ENCODE results near the gene SLC4A1. TPM values are rescaled to one million over a fixed set of nuclear protein-coding genes. Genes with fewer than 3 reads are reported as not detected.

SLC4A1 gene
- total and polyA plus RNA-seq, 4 donors, result 0.14 to 1,478 TPM; not detected in 2

- TF ChIP-seq, protein P1, sequence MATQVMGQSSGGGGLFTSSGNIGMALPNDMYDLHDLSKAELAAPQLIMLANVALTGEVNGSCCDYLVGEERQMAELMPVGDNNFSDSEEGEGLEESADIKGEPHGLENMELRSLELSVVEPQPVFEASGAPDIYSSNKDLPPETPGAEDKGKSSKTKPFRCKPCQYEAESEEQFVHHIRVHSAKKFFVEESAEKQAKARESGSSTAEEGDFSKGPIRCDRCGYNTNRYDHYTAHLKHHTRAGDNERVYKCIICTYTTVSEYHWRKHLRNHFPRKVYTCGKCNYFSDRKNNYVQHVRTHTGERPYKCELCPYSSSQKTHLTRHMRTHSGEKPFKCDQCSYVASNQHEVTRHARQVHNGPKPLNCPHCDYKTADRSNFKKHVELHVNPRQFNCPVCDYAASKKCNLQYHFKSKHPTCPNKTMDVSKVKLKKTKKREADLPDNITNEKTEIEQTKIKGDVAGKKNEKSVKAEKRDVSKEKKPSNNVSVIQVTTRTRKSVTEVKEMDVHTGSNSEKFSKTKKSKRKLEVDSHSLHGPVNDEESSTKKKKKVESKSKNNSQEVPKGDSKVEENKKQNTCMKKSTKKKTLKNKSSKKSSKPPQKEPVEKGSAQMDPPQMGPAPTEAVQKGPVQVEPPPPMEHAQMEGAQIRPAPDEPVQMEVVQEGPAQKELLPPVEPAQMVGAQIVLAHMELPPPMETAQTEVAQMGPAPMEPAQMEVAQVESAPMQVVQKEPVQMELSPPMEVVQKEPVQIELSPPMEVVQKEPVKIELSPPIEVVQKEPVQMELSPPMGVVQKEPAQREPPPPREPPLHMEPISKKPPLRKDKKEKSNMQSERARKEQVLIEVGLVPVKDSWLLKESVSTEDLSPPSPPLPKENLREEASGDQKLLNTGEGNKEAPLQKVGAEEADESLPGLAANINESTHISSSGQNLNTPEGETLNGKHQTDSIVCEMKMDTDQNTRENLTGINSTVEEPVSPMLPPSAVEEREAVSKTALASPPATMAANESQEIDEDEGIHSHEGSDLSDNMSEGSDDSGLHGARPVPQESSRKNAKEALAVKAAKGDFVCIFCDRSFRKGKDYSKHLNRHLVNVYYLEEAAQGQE (IDR thresholded peaks at IDR 0.05), result no peak
- TF ChIP-seq, protein P2, sequence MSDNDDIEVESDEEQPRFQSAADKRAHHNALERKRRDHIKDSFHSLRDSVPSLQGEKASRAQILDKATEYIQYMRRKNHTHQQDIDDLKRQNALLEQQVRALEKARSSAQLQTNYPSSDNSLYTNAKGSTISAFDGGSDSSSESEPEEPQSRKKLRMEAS (IDR thresholded peaks at IDR 0.05), result no peak
- TF ChIP-seq EGR1 (IDR thresholded peaks at IDR 0.05; ENCODE audit: low read depth in 2 of 2), result no peak
Measured at GRCh38 chr17:44212507-44213402, 55.2 kb downstream of the SLC4A1 start (continued).

GRCh38 chr17:44211281-44212265 lies 56.4 kb downstream of the SLC4A1 start:
- H3K9ac ChIP-seq (ENCODE audit: low read depth in 1 of 2, low read length in 2 of 2), result no peak overlapping the region
- WGBS, result 93% methylated on average over 30 of the region's 30 CpGs
- peaks cover 0 to 13% (median 7%) of the 10 kb centered on the region in 4 donors for H3K4me1 ChIP-seq (ENCODE audit: control insufficient read depth in 4 of 4, insufficient read depth in 4 of 4, low read length in 3 of 4)
- H3K9me3 ChIP-seq (ENCODE audit: control insufficient read depth in 4 of 4, low read length in 3 of 4), result no peaks in the 10 kb centered on the region
- H3K36me3 ChIP-seq (ENCODE audit: control insufficient read depth in 4 of 4, insufficient read depth in 3 of 4, low read depth in 1 of 4, low read length in 3 of 4), result peaks cover 12 to 62% (median 48%) of the 10 kb centered on the region in 4 donors
- TF ChIP-seq YY1 (IDR thresholded peaks at IDR 0.05), result no peak
- no peak for TF ChIP-seq JUND (IDR thresholded peaks at IDR 0.05)
- no peak for DNase-seq (ENCODE audit: low spot score)
- H3K27me3 ChIP-seq (ENCODE audit: control insufficient read depth in 4 of 4, insufficient read depth in 4 of 4, low read length in 3 of 4), result no peaks in the 10 kb centered on the region
- no peak overlapping the region for H3K4me3 ChIP-seq (ENCODE audit: low read depth in 1 of 3, low read length in 3 of 3)
- H3K27ac ChIP-seq (ENCODE audit: low read depth in 1 of 2, low read length in 2 of 2), result no peak overlapping the region

GRCh38 chr17:44210342-44211192 lies 57.4 kb downstream of the SLC4A1 start:
- Histone ChIP-seq H3K27me3 (ENCODE audit: control insufficient read depth in 4 of 4, insufficient read depth in 4 of 4, low read length in 3 of 4) (no peaks in the 10 kb centered on the region), H3K4me3 (ENCODE audit: low read depth in 1 of 3, low read length in 3 of 3) (no peak overlapping the region), H3K9me3 (ENCODE audit: control insufficient read depth in 4 of 4, low read length in 3 of 4) (no peaks in the 10 kb centered on the region), H3K27ac (ENCODE audit: low read depth in 1 of 2, low read length in 2 of 2) (no peak overlapping the region), H3K36me3 (ENCODE audit: control insufficient read depth in 4 of 4, insufficient read depth in 3 of 4, low read depth in 1 of 4, low read length in 3 of 4) (peaks cover 8 to 52% (median 40%) of the 10 kb centered on the region in 4 donors), H3K4me1 (ENCODE audit: control insufficient read depth in 4 of 4, insufficient read depth in 4 of 4, low read length in 3 of 4) (peaks cover 0 to 12% (median 5%) of the 10 kb centered on the region in 4 donors), H3K9ac (ENCODE audit: low read depth in 1 of 2, low read length in 2 of 2) (no peak overlapping the region)
- TF ChIP-seq CTCF (IDR thresholded peaks at IDR 0.05; ENCODE audit: low read depth, low read length, missing input control) (peak; percentile 97), ZBTB33 (IDR thresholded peaks at IDR 0.05) (no peak), TAF1 (conservative IDR thresholded peaks at IDR 0.05) (no peak), JUND (IDR thresholded peaks at IDR 0.05) (no peak), EGR1 (IDR thresholded peaks at IDR 0.05; ENCODE audit: low read depth in 2 of 2) (peak in 1 of 2 donors; percentile 71), HNF4G (IDR thresholded peaks at IDR 0.05) (no peak), RAD21 (IDR thresholded peaks at IDR 0.05) (peak; percentile 89 to 93), FOXA1 (IDR thresholded peaks at IDR 0.05) (no peak)
- TF ChIP-seq, protein P1 (IDR thresholded peaks at IDR 0.05), result no peak
- TF ChIP-seq, protein P2 (IDR thresholded peaks at IDR 0.05), result no peak
- peak; percentile 92 for DNase-seq (ENCODE audit: low spot score)
- 34% methylated on average over 64 of the region's 64 CpGs for WGBS

Data from liver (tissue), 9 donors.